ENCODE data around the gene SSNA1.

The SSNA1 gene, protein sequence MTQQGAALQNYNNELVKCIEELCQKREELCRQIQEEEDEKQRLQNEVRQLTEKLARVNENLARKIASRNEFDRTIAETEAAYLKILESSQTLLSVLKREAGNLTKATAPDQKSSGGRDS

DNA sequence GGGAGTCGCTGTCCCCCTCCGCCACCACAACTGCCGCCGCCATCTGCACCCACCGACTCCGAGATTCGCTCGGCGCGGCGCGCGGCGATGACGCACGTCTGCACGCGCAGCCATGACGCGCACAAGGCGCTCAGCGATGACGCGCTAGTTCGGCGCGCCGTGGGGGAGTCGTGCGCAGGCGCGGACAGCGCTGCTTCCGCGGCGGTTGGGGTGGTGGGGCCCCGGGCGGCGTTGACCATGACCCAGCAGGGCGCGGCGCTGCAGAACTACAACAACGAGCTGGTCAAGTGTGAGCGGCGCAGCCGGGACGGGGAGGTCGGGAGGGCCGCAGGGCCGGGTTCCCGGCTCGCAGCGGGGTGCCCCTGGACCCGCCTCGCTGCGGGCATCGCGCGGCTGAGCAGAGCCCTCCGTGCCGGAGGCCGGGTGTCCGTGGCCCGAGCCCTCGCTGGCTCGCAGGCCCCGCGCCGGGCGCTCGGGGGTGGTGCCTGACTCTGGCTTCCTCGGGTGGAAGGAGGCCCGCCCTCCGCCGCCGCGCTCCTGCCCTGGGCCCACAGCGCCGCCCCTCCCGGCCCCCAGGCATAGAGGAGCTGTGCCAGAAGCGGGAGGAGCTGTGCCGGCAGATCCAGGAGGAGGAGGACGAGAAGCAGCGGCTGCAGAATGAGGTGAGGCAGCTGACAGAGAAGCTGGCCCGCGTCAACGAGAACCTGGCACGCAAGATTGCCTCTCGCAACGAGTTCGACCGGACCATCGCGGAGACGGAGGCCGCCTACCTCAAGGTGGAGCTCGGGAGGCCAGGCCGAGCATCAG, at the start of gene SSNA1, which contains the start of gene ANAPC2:
SSNA1 (plus strand) TSS at position 187 of the 807 bp plus-strand sequence; CDS start at position 238, 51 bp downstream.
ANAPC2 (minus strand) TSS at position 71 of the 807 bp plus-strand sequence; CDS start at position 43, 28 bp downstream.
- DNase-seq = peak; percentile 75

DNA sequence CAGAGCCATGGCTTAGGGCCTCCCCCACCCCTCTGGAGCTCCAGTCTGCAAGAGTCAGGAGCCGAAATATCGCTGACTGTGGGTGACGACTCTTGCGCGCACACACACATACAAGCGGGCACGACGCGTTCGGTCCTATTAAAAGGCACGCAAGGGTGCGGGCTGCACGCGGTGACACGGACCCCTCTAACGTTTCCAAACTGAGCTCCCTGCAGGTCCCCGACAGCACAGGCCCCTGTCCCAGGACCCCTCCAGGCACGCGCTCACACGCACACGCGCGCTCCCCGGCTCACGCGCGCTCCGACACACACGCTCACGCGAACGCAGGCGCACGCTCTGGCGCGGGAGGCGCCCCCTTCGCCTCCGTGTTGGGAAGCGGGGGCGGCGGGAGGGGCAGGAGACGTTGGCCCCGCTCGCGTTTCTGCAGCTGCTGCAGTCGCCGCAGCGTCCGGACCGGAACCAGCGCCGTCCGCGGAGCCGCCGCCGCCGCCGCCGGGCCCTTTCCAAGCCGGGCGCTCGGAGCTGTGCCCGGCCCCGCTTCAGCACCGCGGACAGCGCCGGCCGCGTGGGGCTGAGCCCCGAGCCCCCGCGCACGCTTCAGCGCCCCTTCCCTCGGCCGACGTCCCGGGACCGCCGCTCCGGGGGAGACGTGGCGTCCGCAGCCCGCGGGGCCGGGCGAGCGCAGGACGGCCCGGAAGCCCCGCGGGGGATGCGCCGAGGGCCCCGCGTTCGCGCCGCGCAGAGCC, 49.6 kb upstream of the SSNA1 start, which contains the start of gene GRIN1:
GRIN1 (plus strand) TSS at position 433 of the 746 bp plus-strand sequence. CDS start 333 bp downstream, outside the sequence.
- no peak for DNase-seq

DNA sequence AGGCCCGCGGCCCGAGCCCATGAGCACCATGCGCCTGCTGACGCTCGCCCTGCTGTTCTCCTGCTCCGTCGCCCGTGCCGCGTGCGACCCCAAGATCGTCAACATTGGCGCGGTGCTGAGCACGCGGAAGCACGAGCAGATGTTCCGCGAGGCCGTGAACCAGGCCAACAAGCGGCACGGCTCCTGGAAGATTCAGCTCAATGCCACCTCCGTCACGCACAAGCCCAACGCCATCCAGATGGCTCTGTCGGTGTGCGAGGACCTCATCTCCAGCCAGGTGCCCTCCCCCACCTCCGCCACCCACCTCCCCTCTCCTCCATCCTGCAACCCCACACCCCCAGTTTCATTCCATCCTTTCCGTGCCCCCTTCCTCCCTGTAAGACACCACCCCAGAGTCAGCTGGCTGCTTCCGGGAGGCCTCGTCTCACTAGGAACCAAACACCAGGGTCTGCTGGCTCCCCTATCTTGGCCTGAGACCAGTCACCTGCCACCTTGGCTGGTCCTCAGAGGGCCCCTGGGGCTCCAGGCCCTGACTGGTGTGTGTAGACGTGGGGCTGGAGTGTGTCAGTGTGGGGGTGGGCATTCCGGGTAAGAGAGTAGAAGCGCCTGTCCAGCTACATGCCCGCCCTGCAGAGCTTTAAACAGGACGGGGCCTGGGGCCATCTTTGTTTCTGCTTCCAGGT, 48.9 kb upstream of the SSNA1 start:
- DNase-seq = no peak

DNA sequence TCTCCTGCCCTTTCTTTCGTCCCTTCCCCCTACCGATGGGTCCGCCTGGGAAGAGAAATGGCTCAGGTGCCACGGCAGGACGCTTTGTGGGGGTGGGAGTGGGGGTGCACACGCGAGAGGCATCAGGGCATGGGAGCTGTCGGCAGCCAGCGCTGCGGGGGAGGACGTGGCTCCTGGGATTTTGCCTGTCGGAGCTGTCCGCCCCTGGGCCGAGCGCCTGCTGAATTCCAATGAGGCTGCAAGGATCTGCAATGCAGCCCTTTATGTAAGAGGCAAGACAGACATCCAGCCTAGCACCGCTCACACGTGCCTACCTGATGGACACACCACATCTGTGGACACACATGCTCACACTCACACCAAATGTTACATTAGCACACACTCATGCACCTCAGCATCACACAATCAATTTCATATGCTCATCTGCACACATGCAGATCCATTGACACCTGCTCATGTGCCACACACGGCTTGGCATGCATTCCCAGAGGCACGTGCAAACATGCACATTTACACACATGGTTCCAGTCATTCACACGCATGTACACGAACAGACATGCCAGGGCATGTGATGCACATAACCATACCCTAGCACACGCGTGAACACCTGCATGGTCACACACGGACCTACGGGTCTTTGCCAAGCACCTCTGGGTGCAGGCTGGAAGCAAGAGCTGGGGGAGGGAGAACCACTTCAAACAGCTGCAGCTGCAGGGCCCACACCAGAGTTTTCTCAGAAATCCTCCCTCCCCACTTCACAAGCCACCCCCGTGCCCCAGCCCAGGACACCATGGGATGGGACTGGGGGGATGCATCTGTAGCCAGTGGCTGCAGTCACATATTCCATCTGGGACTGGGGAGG, 48.1 kb upstream of the SSNA1 start:
- no peak for DNase-seq

DNA sequence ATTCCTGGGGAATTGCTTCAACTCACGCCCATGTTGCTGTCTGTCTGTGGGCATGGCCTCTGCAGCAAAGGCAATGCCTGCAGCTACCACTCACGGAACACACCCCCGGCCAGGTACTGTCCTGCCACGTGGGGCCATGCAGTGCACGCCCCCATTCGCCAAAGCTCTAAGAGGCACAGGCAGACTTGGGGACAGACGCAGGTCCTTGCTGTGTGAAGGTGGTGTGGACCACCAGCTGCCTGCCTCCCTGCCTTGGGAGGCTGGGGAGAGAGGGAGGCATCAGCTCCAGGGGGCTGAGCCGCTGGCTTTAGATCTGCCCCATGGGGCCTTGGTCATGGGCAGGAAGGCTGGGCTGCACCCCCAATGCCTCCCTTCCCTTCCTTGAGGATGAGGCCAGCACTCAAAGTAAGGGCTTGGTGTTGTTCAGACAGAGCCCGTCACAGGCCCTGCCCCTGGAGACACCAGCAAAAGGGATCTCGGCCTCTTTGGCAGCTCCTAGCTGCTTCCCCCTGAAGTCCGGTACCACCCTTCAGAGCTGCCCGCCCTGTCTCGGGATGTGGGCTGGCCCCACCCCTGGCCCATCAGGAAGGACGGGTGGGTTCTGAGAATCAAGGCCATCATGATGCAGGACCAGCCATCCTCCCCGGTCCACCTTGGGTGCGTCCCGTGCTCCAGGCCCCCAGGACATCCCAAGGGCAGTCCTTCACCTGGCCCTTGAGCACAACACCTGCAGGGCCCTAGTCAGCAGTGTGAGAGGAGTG, 47.2 kb upstream of the SSNA1 start:
- no peak for DNase-seq

DNA sequence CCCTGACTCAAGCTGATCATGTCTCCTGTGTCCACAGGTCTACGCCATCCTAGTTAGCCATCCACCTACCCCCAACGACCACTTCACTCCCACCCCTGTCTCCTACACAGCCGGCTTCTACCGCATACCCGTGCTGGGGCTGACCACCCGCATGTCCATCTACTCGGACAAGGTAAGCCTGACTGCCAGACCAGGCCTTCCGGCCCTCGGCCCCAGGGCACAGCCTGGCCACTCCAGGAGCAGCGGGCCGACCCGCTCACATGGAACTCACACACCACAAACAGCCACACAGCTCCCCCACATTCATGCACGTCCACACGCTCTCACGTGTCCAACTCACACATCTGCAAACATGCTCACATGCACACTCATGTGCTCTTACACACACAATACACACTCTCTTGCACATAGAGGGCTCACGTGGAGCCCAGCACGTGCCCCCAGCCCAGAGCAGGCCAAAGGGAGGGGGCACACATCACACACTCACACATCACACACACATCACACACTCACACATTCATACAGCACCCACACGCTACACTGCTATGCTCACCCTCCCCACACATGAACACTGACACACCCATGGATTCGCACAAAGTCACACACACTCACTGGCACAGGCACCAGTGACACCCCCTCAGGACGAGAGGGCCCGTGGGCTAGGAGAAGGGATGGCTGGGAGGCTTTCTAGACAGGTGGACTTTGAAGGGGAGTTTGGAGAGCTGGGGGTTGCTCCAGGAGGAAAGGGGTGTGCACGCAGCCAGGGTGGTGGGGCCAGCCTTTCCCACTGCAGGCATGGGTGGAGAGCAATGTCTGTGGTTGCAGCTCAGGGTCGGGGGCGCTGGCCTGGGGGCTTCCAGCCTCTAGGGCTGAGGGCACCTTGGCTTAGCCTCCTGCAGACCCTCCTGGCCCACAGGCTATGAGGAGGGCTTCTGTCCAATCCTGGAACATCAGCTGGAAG, 46.2 kb upstream of the SSNA1 start:
- DNase-seq = no peak

DNA sequence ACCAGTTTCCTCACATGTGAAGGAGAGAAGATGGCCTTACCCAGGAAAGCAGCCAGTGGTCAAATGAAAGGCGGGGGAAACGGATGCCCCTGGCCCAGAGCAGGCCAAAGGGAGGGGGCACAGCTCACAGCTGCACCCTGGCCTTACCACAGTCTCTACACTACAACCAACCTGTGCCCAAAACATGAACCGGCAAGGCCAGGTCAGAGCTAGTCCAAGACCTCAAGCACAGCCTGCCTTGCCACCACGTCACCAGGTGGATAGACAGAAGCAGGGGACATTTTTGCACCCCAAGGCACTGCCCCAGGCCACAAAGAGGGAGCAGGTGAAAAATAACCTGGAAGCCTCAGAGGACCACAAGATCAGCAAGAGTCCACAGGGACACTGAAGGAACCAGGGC, 45.0 kb upstream of the SSNA1 start:
- no peak for DNase-seq

DNA sequence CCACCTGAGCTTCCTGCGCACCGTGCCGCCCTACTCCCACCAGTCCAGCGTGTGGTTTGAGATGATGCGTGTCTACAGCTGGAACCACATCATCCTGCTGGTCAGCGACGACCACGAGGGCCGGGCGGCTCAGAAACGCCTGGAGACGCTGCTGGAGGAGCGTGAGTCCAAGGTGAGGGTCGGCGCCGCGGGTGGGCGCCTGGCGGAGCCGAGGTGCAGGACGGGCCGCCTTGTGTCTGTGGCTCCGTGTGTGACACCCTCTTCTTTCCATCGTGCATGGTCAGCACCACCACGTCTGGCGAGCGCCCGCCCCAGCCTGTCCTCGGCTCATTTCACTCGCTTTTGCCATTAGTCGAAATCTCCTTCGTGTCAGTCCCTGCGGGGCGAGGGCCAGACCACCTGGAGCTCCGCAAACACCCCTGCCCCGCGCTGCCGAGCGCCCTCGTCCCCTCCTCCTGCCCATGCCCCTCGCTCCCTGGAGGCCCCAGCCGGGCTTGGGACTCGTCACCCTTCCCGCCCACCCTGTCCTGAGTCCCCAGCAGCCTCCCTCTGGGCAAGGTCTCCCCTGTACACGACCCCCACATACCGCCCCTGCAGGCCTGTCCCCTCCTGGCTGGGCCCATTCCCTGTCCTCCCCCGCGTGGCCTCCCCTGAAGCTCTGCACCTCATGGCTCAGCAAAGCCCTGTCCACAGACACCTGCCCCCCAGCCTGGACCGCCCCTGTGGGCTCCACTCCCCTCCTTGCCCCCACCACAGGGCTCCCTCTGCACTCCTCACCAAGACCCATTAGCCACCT, 42.5 kb upstream of the SSNA1 start:
- no peak for DNase-seq

DNA sequence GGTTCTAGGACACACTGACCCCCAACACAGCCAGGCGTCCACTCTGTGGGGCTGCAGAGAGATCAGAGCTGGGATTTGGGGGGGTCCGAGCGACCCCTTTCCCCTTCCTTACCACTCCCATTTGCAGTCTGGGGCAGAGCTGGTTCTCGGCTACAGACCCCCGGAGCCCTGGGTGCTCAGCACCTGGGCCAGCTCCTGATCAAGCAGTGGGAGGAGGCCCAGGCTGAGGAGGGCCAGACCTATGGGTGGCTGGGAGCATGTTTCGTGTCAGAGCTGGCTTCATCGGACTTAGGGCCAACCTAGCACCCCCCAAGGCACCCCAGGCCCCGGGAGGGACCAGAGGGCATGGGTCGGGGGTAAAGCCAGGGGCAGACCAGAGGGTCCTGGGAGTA, 42.0 kb upstream of the SSNA1 start:
- no peak for DNase-seq

DNA sequence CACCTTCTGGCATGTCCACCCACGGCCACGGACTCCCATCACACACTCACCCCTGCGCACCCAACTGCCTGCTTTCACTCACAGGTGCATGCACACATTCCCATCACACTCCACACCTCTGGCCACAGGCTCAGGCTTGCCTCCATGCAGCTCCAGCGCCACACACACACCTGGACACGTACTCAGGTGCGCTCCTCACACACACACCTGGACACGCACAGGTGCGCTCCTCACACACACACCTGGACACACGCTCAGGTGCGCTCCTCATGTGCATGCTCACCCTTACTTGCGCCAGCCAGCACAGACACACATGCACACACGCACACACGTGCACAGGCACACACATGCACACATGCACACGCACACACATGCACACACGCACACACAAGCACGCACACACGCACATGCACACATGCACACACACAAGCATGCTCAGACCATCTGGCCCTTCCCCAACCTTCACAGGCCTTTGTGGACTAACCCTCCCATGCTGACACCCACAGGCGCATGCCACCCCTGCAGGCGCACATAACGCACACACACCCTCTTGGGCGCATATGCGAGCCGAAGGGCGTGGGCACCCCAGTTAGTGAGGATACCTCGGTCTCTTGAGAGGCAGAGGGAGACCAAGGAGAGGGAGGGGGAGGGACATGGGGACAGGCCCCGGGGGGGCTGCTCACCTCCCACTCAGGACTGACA, 41.2 kb upstream of the SSNA1 start:
- DNase-seq = no peak

DNA sequence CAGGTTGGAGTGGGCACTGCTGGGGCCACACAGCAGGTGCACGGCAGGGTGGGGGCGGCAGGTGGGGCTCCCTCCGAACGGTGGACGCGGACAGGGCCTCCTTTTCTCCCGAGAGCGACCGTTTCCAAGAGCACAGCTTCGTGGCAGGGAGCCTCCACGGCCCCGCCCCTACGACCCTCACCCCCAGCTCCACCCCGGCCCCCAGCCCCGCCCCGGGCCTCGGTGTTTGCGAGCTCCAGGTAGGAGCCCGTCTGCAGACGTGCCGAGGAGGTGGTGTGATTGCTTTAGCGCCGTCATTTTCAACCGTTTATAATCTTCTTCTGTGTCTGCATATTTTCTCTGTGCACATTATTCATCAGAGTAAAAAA, 40.7 kb upstream of the SSNA1 start:
- DNase-seq = no peak

DNA sequence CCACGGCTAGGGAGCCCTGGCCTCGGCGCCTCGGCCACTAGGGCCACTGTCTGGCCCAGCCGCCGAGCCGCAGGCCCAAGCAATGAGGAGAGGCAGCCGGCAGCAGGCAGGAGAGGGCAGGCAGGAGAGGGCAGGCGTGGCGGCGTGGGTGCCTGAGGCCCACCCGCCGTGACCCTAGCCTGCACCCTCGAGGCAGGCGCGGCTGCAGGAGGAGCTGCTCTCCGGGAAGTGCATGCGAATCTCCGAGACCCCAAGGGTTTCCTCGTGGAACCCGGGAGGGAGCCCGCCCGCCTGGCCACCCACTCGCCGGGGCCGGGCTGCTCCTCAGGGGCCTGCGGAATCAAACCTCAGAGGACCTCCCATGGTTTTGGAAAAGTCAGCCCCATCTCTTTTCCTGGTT, 40.2 kb upstream of the SSNA1 start:
- no peak for DNase-seq

DNA sequence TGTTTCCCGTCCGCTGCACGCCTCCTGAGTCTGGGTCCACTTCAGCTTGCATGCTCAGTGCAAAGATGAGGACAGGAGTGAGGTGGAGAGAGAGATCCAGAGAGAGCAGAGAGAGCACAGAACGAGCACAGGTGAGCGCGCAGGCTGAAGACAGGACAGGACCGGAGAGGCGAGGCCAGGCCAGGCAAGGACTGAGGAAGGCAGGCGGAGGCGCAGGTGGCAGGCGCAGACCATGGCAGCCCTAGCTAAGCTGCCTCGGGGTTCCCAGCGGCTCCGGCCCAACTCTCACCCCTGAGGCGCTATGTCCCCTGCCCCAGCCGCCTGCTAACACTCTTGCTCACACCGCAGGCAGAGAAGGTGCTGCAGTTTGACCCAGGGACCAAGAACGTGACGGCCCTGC, 39.8 kb upstream of the SSNA1 start:
- DNase-seq = no peak

DNA sequence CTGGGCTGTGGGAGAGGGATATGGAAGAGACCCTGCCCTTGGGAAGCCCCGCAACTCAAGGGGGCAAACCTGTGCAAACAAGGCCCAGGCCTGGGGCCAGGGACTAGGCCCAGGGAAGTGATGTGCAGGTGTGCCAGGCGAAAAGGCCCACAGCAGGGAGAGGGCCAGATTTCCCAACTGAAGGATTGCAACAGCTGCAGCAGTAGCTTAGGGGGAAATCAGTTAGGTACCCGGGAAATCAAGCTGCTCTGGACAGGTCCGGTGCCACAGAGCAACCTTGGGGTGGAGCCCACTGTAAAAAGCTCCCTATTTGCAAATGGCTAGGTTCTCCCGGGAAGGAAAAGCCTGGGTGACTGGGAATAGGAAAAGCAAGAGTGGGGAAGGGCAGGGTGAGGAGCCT, 39.1 kb upstream of the SSNA1 start:
- DNase-seq = no peak

DNA sequence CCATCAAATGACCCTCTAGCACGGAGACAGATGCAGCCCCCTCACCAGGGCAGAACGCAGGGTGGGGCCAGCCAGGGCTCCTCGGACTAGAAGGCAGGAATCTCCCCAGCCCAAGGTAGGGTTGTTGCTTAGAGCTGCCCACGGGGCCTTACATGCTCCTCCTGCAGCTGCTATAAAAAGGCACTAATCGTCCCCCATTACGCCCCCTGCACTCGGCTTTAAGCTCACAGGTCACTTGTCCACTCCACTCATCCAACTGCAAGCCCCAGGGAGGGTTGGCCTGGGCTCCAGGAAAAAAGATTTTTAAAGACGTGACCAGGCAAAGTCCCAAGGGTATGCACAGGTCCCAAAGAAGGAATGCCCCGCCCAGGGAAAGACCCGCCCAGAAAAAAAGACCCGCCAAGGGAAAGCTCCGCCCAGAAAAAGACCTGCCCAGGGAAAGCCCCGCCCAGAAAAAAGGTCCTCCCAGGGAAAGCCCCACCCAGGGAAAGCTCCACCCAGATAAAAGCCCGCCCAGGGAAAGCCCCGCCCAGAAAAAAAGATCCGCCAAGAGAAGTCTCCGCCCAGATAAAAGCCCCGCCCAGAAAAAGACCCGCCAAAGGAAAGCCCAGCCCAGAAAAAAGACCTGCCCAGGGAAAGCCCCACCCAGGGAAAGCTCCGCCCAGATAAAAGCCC, 38.4 kb upstream of the SSNA1 start:
- DNase-seq = no peak

DNA sequence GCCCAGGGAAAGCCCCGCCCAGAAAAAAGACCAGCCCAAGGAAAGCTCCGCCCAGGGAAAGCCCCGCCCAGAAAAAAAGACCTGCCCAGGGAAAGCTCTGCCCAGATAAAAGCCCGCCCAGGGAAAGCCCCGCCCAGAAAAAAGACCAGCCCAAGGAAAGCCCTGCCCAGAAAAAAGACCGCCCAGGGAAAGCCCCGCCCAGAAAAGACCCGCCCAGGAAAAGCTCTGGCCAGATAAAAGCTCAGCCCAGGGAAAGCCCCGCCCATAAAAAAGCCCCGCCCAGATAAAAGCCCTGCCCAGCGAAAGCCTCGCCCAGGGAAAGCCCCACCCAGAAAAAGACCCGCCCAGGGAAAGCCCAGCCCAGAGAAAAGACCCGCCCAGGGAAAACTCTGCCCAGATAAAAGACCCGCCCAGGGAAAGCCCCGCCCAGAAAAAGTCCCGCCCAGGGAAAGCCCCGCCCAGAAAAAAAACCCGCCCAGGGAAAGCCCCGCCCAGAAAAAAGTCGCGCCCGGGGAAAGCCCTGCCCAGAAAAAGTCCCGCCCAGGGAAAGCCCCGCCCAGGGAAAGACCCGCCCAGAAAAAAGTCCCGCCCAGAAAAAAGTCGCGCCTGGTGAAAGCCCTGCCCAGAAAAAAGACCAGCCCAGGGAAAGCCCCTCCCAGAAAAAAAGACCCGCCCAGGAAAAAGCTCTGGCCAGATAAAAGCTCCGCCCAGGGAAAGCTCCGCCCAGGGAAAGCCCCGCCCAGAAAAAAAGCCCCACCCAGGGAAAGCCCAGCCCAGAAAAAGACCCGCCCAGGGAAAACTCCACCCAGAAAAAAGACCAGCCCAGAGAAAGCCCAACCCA, 37.6 kb upstream of the SSNA1 start:
- peak; percentile 89 for DNase-seq

DNA sequence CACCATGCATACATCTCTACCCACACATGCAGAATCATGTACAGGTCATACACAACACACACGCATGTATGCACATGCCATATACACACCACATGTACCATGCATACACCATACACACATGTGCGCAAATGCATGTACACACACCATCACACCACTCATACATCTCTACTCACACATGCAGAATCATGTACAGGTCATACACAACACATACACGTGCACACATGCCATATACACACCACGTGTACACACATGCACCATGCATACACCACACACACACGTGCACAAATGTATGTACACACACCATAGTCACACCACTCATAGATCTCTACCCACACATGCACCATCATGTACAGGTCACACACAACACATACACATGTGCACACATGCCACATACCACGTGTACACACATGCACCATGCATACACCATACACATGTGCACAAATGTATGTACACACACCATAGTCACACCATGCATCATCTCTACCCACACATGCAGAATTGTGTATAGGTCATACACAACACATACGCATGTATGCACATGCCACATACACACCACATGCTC, 35.6 kb upstream of the SSNA1 start:
- no peak for DNase-seq

All from GF-D8 (cell line).